ENCODE results near the gene CAMTA1.
"Not testable (repeated sequence)": the region's sequence is repeated elsewhere in the genome, so short reads cannot be mapped to it uniquely, and the experiment has no call there.

Gene CAMTA1

GRCh38 chr1:6785318-6785727 is at the start of gene CAMTA1:
Gene CAMTA1, plus strand, starts transcription at chr1:6785454. Its CDS starts 77 bp downstream, at chr1:6785531.
- TF ChIP-seq CTCF (conservative IDR thresholded peaks at IDR 0.05; ENCODE audit: low read depth, low read length), result no peak
- no peak for DNase-seq (ENCODE audit: low read depth)

DNA sequence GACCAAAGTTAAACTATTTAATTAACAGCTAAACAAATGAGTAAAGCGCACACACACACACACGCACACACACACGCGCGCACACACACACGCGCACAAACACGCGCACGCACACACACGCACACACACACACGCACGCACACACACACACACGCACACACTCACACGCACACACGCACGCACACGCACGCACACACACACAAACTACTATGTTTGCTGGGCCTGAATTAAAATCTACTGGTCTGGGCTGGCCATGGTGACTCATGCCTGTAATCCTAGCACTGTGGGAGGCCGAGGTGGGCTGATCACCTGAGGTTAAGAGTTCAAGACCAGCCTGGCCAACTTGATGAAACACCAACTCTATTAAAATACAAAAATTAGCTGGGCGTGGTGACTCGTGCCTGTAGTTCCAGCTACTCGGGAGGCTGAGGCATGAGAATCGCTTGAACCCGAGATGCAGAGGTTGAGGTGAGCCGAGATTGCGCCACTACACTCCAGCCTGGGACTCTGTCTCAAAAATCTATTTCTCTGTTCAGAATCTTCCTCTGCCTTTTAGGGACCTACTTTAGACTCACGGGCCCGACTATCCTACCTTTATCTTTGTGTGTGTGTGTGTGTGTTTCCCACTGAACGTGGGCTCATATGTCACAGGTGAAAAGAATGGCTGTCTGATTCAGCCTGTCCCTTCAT is 46.1 kb upstream of the CAMTA1 start:
- no peak overlapping the region for H3K4me3 ChIP-seq (ENCODE audit: low read length)
- TF ChIP-seq CTCF (conservative IDR thresholded peaks at IDR 0.05; ENCODE audit: low read depth, low read length), result no peak
- DNase-seq (ENCODE audit: low read depth), result no peak

More at GRCh38 chr1:6785318-6785727, at the start of gene CAMTA1:
- H3K4me3 ChIP-seq (ENCODE audit: low read length), result peak within 1 kb of the TSS; percentile 72

DNA sequence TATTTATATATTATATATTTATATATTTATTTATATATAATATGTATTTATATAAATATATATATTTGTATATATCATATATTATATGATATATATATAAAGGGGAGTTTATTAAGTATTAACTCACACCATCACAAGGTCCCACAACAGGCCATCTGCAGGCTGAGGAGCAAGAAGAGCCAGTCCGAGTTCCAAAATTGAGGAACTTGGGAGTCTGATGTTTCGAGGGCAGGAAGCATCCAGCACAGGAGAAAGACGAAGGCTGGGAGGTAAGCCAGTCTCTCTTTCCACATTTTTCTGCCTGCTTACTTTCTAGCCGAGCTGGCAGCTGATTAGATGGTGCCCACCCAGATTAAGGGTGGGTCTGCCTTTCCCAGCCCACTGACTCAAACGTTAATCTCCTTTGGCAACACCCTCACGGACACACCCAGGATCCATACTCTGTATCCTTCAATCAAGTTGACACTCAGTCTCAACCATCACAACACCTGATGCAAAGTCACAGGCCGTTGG is 42.5 kb upstream of the CAMTA1 start:
- H3K4me3 ChIP-seq (ENCODE audit: low read length); DNase-seq (ENCODE audit: low read depth): not testable (repeated sequence)

GRCh38 chr1:6743189-6744101 is 41.8 kb upstream of the CAMTA1 start:
- no peak for DNase-seq (ENCODE audit: low read depth)
- no peak for TF ChIP-seq CTCF (conservative IDR thresholded peaks at IDR 0.05; ENCODE audit: low read depth, low read length)
- no peak overlapping the region for H3K4me3 ChIP-seq (ENCODE audit: low read length)

- no peak for DNase-seq (ENCODE audit: low read depth)
- H3K4me3 ChIP-seq (ENCODE audit: low read length), result no peak overlapping the region
- no peak for TF ChIP-seq CTCF (conservative IDR thresholded peaks at IDR 0.05; ENCODE audit: low read depth, low read length)
These were observed 40.2 kb upstream of the CAMTA1 start for GRCh38 chr1:6745073-6745472.

DNA sequence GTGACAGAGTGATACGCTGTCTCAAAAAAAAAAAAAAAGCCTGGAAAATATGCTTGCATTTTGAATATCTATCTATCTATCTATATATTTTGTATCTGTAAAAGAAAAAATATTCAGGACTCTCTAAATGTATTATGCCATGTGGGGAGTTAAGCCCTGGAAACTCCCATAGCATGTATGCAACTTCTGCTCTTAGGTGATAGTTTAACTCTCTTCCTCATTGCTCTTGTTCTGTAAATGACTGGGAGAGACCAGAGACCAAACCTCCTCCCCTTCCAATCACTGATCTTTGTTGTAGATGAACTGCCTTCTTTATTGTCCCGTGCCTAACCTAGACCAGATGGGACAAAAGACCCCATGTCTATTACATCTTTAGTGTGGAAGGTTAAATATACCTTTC is 37.6 kb upstream of the CAMTA1 start:
- TF ChIP-seq CTCF (conservative IDR thresholded peaks at IDR 0.05; ENCODE audit: low read depth, low read length), result no peak
- H3K4me3 ChIP-seq (ENCODE audit: low read length), result no peak overlapping the region
- no peak for DNase-seq (ENCODE audit: low read depth)

DNA sequence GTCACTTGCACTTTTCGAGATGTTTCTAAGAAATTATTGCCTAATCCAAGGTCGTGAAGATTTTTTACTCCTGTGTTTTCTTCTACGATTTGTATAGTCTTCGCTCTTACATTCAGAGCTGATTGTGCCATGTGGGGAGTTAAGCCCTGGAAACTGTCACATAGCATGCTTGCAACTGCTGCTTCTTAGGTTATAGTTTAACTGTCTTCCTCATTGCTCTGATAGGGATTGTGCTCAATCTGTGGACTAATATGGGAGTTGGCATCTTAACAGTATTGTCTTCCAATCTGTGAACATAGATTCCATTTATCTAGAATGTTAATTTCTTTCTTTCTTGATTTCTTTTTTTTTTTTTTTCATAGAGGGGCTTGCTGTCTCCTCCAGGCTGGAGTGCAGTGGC is 34.8 kb upstream of the CAMTA1 start:
- no peak for TF ChIP-seq CTCF (conservative IDR thresholded peaks at IDR 0.05; ENCODE audit: low read depth, low read length)
- no peak for DNase-seq (ENCODE audit: low read depth)

More for the DNA sequence above, 34.8 kb upstream of the CAMTA1 start:
- no peak overlapping the region for H3K4me3 ChIP-seq (ENCODE audit: low read length)

Measured in retinal pigment epithelial cell (primary cell).